Stimulated activated CD4-positive, alpha-beta T cell treated with anti-CD3 and anti-CD28 coated beads, Interleukin-15, amount 100 ng/mL, for 48 hours (primary cell): ENCODE data around the gene LEKR1.
"Not testable (repeated sequence)": the region's sequence is repeated elsewhere in the genome, so short reads cannot be mapped to it uniquely, and the experiment has no call there.

Source experiments
- DNase-seq, 2 donors: peaks; one replicate each; pipeline ENCODE4 v3.0.0-alpha.2; 2020; ENCODE audit warnings: low read depth in 2 of 2

The LEKR1 gene

DNA sequence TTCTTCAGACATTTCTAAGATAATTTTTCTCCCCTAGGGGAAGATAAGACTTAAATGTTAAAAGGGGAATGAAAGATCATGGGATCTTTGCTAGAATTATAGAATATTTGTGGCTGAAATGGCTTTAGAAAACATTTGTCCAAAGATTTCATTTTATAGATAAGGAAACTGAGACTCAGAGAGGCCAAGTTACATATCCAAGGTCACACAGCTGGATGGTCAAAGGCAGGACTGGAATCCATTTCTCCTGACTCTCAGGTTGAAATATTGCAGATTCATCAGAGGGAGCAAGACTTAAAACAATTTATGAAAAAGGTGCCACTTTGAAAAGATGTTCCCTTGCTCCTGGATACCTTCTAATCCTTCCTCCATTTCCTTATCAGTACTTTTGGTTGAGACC is 19.5 kb upstream of the LEKR1 start:
- DNase-seq = no peak

DNA sequence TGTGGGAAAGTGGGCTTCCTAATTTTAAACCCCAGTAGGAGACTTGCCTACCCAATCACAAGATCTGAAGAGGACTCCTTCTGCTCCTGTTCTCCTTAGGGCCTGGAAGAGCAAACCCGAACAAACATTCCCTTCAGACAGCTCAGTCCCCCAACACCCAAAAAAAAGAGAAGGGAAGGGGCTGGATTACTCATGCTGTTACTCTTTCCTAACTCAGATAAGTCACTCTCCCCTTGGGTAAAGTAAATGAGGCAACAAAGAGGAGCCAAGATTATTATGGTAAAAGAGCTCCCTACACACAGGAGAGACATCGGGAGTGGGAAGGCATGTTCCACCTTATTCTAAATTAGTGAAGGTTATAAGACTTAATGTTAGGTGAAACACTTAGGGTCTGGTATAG is 18.1 kb upstream of the LEKR1 start:
- DNase-seq = no peak

DNA sequence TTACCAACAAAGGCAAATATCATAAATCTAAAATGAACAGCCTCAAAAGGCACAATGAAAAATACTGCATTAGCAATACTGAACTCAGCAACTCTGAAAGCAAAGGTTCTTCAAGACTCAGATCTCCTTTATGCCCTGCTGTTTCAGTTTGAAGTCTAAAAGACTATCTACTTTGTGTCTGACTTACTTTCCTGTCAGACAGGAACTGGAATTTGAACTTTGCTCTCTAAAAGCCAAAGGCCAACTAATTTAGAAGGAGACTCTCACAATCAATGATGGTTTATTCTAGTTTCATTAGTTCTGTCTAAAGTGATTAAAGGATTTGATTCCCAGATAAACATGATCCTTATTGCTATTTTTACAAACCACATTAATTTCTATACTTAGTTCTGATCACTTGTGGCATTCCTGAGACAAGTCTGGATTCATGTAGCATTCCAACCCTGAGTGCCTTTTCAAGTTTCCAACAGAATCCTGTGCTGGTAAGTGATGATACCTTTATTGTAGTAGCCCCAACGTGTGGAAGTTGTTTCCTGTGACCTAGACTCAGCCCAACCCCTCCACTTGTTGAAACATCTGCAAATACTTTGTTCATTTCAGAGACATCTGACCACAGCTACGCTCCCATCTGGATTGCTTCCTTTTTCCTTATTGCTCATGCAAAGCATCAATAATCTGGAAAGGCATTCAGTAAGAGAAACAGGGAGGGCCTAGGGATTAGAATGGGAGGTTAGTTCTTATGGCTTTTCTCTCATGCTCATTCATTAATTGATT is 14.9 kb upstream of the LEKR1 start:
- no peak for DNase-seq

DNA sequence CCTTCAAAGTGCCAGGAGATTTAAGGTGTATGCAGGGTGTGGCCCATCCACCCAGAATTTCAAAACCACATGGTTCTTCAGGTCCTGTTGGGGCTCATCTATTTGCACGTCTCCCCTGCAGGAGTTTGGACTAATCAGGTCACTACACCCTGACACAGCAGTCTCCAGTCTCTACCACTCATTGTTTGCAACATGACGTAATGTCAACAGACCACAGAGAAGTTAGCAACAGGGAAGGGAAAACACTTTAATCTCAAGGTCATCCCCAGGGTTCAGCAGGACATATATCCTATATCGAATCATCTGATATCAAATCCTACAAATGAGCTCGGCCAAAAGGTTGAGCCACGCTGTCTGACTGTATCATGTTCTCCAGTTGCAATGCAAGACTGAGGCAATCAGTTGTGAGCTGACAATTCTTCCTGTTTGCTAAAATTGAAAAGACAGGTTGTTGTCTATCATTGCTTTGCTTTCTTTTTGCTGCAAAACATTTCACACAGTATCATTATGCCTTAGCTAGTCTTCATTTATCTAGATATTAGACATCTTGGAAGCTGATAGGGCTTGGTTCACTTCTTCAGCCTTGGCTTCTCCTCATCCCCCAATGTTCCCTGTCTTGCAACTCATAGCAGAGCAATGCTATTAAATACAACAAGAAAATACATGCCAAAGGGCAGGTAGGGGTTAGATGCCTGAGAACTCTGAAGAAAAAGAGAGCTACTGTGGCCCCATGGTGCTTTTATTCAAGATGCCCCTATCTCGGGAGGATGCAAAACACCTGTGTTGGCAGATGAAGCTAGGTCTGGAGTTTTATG is 13.4 kb upstream of the LEKR1 start:
- no peak for DNase-seq

DNA sequence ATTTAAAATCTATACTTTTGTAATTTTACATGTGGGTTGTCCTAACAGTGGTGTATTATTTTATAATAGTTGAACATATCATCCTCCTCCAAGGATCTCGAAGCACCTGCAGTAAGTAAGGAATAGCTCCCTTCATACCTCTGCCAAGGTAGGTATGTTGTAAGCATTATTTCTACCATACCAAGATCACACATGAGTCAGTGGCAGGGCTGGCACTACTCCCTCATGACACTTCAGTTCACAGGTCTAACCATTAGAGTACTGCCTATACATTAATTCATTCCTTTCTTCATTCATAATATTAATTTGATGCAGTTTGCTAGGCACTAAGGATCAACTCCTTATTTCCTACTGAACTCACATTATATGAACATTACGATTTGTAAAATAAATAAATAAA is 11.9 kb upstream of the LEKR1 start:
- DNase-seq = no peak

DNA sequence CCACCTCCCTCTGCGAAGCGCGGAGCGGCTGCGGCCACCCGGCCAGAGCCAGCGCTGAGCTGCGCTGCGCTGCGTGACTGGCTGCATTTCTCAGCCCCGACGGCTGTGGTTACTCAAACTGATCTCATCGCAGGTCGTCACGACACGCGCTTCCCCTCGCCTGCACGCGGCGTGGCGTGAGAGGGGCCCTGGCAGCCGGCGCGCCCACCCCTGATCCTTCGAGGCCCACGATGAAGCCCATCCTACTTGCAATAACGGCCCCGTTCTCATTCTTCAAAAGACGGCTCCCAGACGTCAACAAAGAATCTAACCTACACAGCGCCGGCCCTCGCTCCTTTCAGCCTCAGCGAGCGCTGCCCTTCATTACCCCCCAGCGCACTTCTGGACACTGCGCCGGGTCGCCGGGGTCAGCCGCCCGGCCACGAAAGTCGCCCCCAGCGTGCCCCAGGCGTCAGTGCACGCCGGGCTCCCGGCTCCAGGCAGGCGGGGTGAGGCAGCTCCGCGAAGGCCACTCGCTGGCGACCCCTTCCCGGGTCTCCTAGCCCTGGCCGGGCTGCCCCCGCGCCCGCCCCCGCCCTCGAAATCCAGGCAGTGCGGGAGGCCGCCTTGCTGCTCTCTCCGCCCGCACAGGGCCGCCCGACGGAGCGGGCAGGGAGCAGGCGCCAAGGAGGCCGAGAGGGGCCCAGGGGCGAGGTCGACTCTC is 9.9 kb upstream of the LEKR1 start:
- no peak for DNase-seq

DNA sequence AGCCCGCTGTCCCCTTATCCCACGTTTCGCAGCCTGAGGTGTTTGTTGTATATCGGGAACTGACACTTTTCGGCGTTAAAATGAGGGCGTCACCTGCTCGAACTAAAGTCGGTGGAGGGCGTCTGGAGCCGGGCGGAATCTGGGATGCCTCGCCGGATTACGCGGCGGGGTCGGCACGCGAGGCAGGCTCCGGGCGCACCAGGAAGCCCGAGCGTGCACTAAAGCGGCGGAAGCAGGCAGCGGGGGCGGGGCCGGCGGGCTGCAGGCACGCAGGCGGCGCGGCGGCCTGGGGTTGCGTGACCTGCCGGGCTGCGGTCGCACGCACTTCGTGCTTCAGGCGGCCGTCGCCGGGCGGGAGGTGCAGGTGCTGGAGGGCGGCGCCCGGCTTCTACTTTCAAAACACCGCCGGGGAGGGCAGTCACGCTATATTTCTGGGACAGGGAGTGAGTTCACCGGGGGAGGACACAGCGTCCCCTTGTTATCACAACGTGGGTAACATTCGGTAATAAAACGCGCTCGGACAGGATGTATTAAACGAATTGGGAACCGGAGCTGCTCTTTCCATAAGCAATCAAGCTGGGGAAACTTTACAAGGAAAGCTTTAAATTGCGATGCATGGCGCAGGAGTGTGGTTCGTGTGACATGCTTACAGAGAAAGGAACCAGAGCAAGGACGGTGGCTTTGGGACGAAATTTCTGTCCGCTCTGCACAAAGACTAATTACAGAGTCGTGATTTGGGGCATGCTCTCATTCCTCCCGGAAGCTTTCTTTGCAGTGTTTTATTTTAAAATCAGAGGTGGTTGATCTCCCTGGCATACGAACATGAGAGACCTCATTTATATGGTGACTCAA is 9.1 kb upstream of the LEKR1 start:
- peak; percentile 71 to 80 for DNase-seq

DNA sequence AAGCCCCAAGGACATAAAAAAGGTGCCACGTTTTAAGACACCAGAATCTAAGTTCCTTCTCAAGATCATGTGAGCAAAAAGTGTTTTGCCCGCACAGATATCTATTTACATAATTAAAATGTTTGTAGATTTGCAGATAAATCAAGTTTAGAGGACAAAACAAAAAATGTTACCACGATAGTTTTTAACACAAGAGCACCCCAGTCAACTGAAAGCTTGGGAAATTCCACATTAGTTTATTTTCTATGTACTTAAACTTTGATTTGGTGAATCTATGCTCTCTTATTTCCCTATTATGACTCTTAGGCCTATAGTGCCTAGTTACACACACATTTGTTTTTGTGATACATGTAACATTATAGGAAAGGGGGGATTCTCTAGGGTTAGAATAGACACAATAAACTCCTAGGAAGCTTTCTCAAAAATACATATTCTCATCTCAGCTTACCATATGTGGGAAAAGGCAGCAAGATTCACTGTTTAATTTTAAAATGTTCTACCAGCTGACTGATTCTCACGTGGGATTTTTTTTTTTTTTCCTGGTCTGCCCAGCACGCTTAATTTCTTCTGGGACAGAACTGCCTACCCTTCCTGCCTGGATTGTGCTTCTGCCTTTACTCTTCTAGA is 8.4 kb upstream of the LEKR1 start:
- DNase-seq = no peak

DNA sequence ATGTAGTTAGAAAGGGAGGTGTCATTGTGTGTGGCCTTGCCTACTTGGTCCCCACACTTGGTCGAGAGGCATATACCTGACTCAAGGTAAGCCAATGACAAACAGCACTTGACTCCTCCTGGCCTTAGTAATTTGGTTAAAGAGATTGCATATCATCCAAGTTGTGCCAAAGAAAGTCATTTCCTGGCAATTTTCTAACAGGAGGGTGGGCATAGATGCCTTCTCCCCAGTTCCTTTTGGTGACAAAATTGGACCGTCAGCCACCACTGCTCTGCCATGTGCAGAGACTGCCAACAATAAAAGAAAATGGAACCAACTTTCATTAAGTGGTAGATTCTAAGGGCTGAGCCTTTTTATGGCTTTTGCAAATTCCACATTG is 7.9 kb upstream of the LEKR1 start:
- no peak for DNase-seq

DNA sequence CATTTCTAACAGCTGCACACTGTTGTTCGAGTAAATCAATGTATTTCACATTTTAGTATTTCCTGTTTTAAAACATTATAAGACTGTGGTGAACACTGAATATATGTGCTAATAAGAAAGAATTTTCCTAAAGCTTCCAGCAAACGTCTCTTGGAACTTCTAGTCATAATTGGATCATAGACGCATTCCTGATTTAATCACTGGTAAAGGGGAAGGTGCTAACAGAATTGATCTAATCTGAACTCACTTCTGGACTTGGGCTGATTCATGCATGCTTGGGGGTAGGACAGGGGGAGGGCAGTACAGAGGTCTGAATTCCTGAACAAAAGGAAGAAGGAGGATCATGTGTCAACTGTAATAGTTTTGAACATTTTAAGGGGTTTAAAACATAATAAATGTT is 7.3 kb upstream of the LEKR1 start:
- DNase-seq = no peak

DNA sequence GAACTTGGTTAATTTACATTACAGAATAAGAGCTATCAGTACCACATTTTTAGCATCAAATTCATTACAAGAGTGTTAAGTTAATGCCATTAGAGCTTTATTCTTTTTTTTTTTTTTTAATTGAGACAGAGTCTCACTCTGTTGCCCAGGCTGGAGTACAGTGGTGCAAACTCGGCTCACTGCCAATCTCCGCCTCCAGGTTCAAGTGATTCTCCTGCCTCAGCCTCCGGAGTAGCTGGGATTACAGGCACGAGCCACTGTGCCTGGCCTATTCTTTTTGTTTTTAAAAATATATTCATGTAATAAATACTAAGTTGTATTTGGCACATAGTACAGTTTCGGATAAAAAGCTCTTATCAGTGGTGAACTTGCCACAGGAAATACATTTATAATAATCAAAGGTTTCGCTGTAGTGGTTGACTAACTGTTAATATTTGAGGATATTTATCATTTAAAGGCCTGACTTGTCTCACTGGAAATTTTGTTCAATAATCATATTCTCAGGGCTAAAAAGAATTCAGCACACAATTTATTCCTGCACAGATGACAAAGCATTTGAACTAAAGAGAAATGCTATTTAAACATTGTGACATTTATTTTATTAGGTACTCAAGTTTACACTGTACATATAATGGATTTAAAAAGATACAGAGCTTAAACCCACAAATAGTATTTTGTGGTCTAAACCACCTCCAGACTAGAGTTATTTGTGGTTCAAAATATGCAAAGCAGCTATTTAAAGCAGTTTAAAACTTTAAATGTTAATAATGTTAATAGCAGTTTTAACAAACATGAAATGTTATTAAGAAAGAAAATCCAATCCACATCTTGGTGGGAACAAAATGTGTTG is 6.1 kb upstream of the LEKR1 start:
- DNase-seq = no peak

DNA sequence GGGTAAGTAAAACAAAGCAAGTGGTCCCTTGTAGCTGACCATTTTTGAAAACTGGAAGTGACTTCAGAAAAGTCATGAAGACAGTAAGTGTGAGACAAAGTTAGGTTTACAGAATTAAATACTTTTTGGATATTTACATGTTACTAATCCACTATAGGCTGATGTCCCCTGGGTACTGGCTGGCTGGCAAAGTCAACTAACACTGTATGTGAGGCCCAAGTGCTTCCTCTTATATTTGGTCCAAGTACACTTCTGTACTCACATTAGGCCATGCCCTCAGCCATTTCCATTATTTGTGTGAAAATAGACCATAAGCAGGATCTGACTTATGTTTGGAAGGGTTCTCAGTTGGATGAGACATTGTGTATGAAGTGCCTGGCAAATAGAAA is 5.5 kb upstream of the LEKR1 start:
- DNase-seq = no peak

DNA sequence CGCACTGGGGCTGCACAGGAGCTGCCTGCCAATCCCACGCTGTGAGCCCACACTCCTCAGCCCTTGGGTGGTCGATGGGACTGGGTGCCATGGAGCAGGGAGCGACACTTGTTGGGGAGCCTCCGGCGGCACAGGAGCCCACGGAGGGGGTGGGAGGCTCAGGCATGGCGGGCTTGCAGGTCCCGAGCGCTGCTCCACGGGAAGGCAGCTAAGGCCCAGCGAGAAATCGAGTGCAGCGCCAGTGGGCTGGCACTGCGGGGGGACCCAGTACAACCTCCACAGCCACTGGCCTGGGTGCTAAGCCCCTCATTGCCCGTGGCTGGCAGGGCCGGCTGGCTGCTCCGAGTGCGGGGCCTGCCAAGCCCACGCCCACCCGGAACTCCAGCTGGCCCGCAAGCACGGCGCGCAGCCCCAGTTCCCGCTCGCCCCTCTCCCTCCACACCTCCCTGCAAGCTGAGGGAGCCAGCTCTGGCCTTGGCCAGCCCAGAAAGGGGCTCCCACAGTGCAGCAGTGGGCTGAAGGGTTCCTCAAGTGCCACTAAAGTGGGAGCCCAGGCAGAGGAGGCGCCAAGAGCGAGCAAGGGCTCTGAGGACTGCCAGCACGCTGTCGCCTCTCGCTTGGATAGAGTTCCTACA is 3.4 kb upstream of the LEKR1 start:
- DNase-seq = not testable (repeated sequence)

DNA sequence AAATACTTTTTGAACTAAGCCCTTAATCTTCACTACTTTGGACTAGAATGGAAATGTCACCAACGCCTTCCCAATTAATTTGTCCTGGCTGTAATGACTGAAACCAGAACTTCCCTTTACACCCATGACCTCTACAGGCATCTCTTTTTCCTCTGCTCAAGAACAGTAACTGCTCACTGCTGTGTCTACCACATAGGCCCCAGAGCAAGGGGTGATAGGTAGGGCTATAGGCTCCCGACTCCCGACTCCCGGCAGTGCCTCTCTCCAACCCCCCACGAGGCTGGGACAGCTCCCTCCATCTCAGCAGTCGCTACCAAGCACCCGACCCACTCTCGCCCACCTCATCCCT is 384 bp upstream of the LEKR1 start:
- no peak for DNase-seq

DNA sequence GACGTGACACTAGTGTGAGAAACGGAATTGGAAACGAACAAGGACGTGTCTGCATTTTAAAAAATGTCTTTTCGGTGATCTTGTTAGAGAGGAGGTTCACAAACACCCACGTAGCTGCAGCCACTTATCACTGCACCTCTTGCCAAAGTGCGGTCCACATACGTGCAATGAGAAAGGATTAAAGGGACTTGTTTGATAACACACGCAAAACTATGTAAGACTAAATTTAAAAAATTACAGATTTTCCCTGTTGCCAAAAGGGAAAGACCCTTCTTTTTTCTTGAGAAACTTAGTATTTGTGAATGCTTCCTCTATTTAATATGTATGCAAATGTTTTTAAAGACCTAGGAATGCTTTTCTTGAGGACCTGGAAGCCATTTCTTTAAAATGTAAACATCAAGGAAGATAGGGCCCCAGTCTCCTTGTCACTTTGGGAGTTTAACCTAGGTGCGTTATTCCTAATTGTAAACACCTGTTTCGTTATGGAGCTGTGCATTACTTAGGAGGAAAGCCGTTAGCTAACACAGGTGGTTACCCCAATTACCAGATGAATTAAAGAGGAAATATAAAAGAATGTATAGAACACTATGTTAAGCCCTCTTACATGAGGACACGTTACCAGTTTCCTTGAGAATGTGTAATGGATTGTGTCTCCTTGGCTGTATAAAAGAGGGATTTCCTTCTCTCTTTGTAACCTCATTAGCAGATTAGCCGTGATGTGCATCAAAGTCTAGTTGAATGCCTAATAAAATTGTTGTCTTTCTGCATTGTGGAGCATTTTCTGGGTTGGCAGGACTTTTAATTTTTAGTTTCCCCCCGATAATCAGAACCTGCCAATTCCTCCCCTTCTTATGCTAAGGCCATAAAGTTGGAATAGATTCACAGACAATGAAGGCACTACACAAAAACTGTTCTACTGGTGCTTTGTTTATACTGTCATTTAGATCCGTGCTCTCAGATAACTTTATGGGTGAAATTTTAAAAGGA is 1.0 kb downstream of the LEKR1 start:
- peak in 1 of 2 donors; percentile 10 for DNase-seq

DNA sequence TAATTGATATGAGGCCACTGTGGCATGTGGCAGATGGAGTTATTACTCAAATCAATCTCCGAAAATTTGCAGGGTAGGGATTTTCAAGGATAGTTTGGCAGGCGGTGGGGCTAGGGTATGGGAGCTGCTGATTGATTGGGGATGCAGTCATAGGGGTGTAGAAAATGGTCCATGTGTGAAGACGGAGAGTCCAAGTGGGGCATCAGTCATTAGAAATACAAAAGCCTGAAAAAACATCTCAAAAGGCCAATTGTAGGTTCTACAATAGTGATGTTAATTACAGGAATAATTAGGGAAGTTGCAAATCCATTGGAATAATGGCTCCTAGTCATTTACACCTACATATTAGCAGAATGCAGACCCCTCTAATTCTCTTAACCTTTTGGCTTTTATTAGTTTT is 4.9 kb downstream of the LEKR1 start:
- DNase-seq = no peak

DNA sequence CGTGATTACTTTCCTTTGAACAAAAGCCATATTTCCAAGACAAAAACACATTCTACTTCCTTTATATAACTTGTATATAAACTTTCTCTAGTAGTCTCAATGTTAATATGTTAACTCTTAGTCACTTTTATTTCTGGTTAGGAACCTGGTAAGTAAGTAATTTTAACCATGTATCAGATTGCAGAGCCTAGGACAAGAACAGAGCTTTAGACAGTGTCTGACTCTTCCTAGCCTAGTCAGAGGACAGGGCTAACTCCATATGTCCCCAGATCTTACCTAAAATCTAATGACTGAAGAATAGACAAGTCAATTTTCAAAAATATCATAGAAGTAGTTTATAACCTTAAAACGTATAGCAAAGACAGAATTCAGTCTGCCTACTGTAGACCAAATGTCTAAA is 8.3 kb downstream of the LEKR1 start:
- no peak for DNase-seq

DNA sequence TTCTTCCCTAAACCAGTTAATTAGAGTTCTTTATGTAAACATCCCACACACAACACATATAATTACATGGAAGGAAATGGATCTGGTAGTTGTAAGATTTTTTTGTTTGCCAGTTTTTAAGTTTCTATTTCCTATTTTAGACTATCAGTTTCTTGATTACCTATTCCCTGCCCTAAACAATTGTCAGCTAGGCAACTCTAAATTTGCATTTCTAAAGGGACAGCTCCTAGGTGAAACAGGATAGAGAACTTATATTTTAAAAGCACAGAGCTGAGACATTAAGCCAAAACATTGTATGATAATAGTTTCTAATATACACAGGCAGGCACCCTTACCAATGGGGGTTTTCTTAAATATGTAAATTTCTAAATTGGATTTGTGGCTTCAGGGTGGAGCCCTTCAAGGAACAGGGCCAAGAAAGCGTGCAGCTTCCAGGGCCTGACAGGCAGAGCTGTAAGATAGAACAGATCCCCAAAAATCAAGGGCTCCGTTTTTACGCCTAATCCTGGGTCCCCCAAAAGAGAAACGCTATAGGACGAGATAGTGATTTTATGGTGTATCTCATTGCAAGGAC is 8.9 kb downstream of the LEKR1 start:
- DNase-seq = no peak
